D721Med (cell line): ENCODE data around the gene KRTAP10-3.
"Not testable (repeated sequence)": the region's sequence is repeated elsewhere in the genome, so short reads cannot be mapped to it uniquely, and the experiment has no call there.

Experiments
- DNase-seq: peaks from one replicate; pipeline ENCODE4 v3.0.0; 2011; ENCODE audit warnings: low spot score; ENCODE audit not compliant: insufficient read length
- FAIRE-seq: peaks from 2 replicates; lab custom pipeline; 2011; peaks lifted over from hg19 to GRCh38; lab: Jason Lieb, UNC
- CTCF ChIP-seq: IDR thresholded peaks from 2 replicates; pipeline ENCODE4 v1.5.1; 2012; ENCODE audit warnings: mild to moderate bottlenecking, control low read depth; ENCODE audit not compliant: insufficient read depth; ENCODE audit errors: missing control alignments

The KRTAP10-3 gene

GRCh38 chr21:44578371-44579055 lies 19.9 kb upstream of the KRTAP10-3 start:
- TF ChIP-seq CTCF = no peak
- DNase-seq = no peak
- no peak for FAIRE-seq

GRCh38 chr21:44576025-44576420 lies 17.4 kb upstream of the KRTAP10-3 start:
- no peak for TF ChIP-seq CTCF
- DNase-seq (no peak), FAIRE-seq (no peak)

GRCh38 chr21:44575307-44576024 lies 16.9 kb upstream of the KRTAP10-3 start:
- FAIRE-seq = no peak
- DNase-seq = no peak
- TF ChIP-seq CTCF = no peak

- FAIRE-seq (no peak), DNase-seq (no peak)
- no peak for TF ChIP-seq CTCF
Measured at GRCh38 chr21:44574457-44575306, 16.1 kb upstream of the KRTAP10-3 start.

GRCh38 chr21:44573630-44574456 lies 15.2 kb upstream of the KRTAP10-3 start, which contains the start of gene KRTAP10-4:
Gene KRTAP10-4 (plus strand): TSS chr21:44573729. CDS start chr21:44573759, 30 bp downstream.
- FAIRE-seq, DNase-seq: not testable (repeated sequence)

GRCh38 chr21:44572959-44573583 lies 14.5 kb upstream of the KRTAP10-3 start:
- FAIRE-seq (no peak), DNase-seq (no peak)
- no peak for TF ChIP-seq CTCF
